Fibroblast of lung (primary cell): ENCODE results near the gene LRIT3. TPM values are rescaled to one million over a fixed set of nuclear protein-coding genes. Genes with fewer than 3 reads are reported as not detected.

Experiments
- DNase-seq, 2 donors: peaks; one replicate each; pipeline versions ENCODE4 v3.0.0 to v3.0.0-alpha.2; 2010; ENCODE audit warnings: low read depth in 2 of 2
- H2AFZ ChIP-seq: 2 replicates; pipeline ENCODE4 v1.5.1; 2012; ENCODE audit warnings: low read length, control low read depth, inconsistent platforms
- H3K27ac ChIP-seq: 2 replicates; pipeline ENCODE4 v1.5.1; 2011; ENCODE audit warnings: low read length, control low read depth; ENCODE audit not compliant: insufficient read depth
- H3K27me3 ChIP-seq: 2 replicates; pipeline ENCODE4 v1.5.1; 2011; ENCODE audit warnings: mild to moderate bottlenecking, low read length; ENCODE audit not compliant: control insufficient read depth, insufficient read depth
- H3K36me3 ChIP-seq: 2 replicates; pipeline ENCODE4 v1.5.1; 2011; ENCODE audit warnings: low read length; ENCODE audit not compliant: control insufficient read depth, insufficient read depth
- H3K4me1 ChIP-seq: 2 replicates; pipeline ENCODE4 v1.5.1; 2011; ENCODE audit warnings: low read length; ENCODE audit not compliant: control insufficient read depth, insufficient read depth; ENCODE audit errors: extremely low read depth
- H3K4me2 ChIP-seq: 2 replicates; pipeline ENCODE4 v1.5.1; 2011; ENCODE audit warnings: low read length, control low read depth; ENCODE audit not compliant: insufficient read depth; ENCODE audit errors: extremely low read depth
- H3K4me3 ChIP-seq, 4 experiments: fragments of 200-600 bp in 1 of 4; sonication (generic) in 1 of 4; replicated peaks in 1 of 4; 2 replicates each; pipeline ENCODE4 v1.5.1; 2011 to 2016; ENCODE audit warnings: low read length in 4 of 4, low read depth in 3 of 4, mild to moderate bottlenecking in 3 of 4, control low read depth in 2 of 4, inconsistent platforms in 1 of 4, mixed read lengths in 1 of 4; ENCODE audit not compliant: insufficient read depth in 1 of 4; ENCODE audit errors: control extremely low read depth in 1 of 4
- H3K79me2 ChIP-seq: 2 replicates; pipeline ENCODE4 v1.5.1; 2012; ENCODE audit warnings: mild to moderate bottlenecking, low read length, inconsistent platforms; ENCODE audit not compliant: control insufficient read depth, insufficient read depth
- H3K9ac ChIP-seq: 2 replicates; pipeline ENCODE4 v1.5.1; 2011; ENCODE audit warnings: mild to moderate bottlenecking, low read length, control low read depth; ENCODE audit not compliant: insufficient read depth
- H3K9me3 ChIP-seq: 2 replicates; pipeline ENCODE4 v1.5.1; 2012; ENCODE audit warnings: low read depth, low read length; ENCODE audit not compliant: control insufficient read depth, insufficient read depth
- H4K20me1 ChIP-seq: 2 replicates; pipeline ENCODE4 v1.5.1; 2011; ENCODE audit warnings: low read length; ENCODE audit not compliant: control insufficient read depth, insufficient read depth; ENCODE audit errors: extremely low read depth
- CTCF ChIP-seq, 2 donors: IDR thresholded peaks in 1 of 2; conservative IDR thresholded peaks in 1 of 2; 1 replicate in 1 of 2; 2 replicates in 1 of 2; pipeline ENCODE4 v1.5.1; 2011 to 2012; ENCODE audit warnings: low read length in 2 of 2, control low read depth in 1 of 2, inconsistent platforms in 1 of 2, low read depth in 1 of 2, mild to moderate bottlenecking in 1 of 2
- EZH2 ChIP-seq: IDR thresholded peaks from 2 replicates; pipeline ENCODE4 v1.5.1; 2012; ENCODE audit warnings: low read length, control low read depth, mild to moderate bottlenecking; ENCODE audit errors: missing control alignments
- polyA plus RNA-seq, 2 donors: library from polyadenylated mRNA; depleted of rRNA in 1 of 2; stranded (reverse) in 1 of 2; unstranded in 1 of 2; fragments of >200 nt; gene quantifications; 2 replicates each; pipeline ENCODE4 v1.2.1, GENCODE V29; 2011 to 2012; ENCODE audit warnings: missing spikeins in 1 of 2
- total RNA-seq: library from RNA; depleted of rRNA; stranded (reverse); fragments of >200 nt; gene quantifications from 2 replicates; pipeline ENCODE4 v1.2.1, GENCODE V29; 2014

LRIT3 gene
- total and polyA plus RNA-seq, 2 donors (not counting 1 experiment from before 2014, with no cell fraction given): under 0.01 to 0.01 TPM

DNA sequence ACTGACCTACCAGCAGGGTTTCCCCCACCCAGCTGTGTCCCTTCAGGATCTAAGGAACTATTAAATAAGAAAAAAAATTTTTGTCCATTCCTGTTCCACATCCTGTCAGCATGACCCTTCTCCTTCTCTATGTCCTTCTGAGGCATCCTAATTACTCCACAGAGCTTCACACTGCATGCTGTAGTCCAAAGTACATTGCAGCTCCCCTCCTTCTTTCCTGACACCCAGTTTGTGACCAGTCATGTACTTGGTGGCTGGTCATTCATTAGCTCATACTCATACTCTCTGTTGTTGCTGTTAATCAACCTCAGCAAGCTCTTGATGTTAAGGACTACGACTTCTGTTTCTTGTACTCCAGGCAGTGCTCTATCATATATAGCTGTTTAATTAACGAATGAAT lies 62.3 kb downstream of the LRIT3 start:
- no peaks in the 10 kb centered on the region for H3K27me3 ChIP-seq
- no peaks in the 10 kb centered on the region for H3K9me3 ChIP-seq
- H3K79me2 ChIP-seq: no peaks in the 10 kb centered on the region
- TF ChIP-seq EZH2 (no peak), CTCF (conservative IDR thresholded peaks at IDR 0.05 in 1 of 2, IDR thresholded peaks at IDR 0.05 in 1 of 2; ENCODE audit: low read depth in 1 of 2, low read length in 2 of 2) (no peak)
- H4K20me1 ChIP-seq: no peaks in the 10 kb centered on the region
- H3K4me3 ChIP-seq: no peak overlapping the region
- no peak overlapping the region for H3K4me2 ChIP-seq
- H2AFZ ChIP-seq: no peak overlapping the region
- H3K27ac ChIP-seq: no peak overlapping the region
- no peaks in the 10 kb centered on the region for H3K36me3 ChIP-seq
- H3K9ac ChIP-seq: no peak overlapping the region
- no peaks in the 10 kb centered on the region for H3K4me1 ChIP-seq
- DNase-seq: no peak

GRCh38 chr4:109912706-109913595 lies 65.0 kb downstream of the LRIT3 start, which contains the start of gene EGF:
TSS of gene EGF (plus strand) at chr4:109912883. CDS start at chr4:109913336, 453 bp downstream.
- H3K4me2 ChIP-seq: peak within 1 kb of the TSS; percentile 66
- H3K4me1 ChIP-seq: no peaks in the 10 kb centered on the region
- no peak for TF ChIP-seq EZH2
- TF ChIP-seq CTCF (conservative IDR thresholded peaks at IDR 0.05 in 1 of 2, IDR thresholded peaks at IDR 0.05 in 1 of 2; ENCODE audit: low read depth in 1 of 2, low read length in 2 of 2): no peak
- H3K4me3 ChIP-seq: peak within 1 kb of the TSS in 1 of 4 experiments; percentile 31
- H3K27me3 ChIP-seq: no peaks in the 10 kb centered on the region
- H3K27ac ChIP-seq: no peak within 1 kb of the TSS
- DNase-seq: peak; percentile 25 to 82
- no peaks in the 10 kb centered on the region for H3K79me2 ChIP-seq
- no peaks in the 10 kb centered on the region for H3K36me3 ChIP-seq
- H3K9me3 ChIP-seq: no peaks in the 10 kb centered on the region
- H2AFZ ChIP-seq: peak within 1 kb of the TSS; percentile 62
- H4K20me1 ChIP-seq: no peaks in the 10 kb centered on the region
- no peak within 1 kb of the TSS for H3K9ac ChIP-seq

- no peak for DNase-seq
- Histone ChIP-seq H3K9ac (no peak overlapping the region), H3K9me3 (no peaks in the 10 kb centered on the region), H3K4me1 (no peaks in the 10 kb centered on the region), H2AFZ (no peak overlapping the region), H3K27ac (no peak overlapping the region), H3K4me3 (no peak overlapping the region), H3K36me3 (no peaks in the 10 kb centered on the region), H4K20me1 (no peaks in the 10 kb centered on the region), H3K4me2 (no peak overlapping the region), H3K27me3 (no peaks in the 10 kb centered on the region), H3K79me2 (no peaks in the 10 kb centered on the region)
- TF ChIP-seq CTCF (conservative IDR thresholded peaks at IDR 0.05 in 1 of 2, IDR thresholded peaks at IDR 0.05 in 1 of 2; ENCODE audit: low read depth in 1 of 2, low read length in 2 of 2): no peak
- no peak for TF ChIP-seq EZH2
Observed at GRCh38 chr4:109913596-109914241, 65.8 kb downstream of the LRIT3 start.
